ENCODE measurements around the gene PKMYT1.

PKMYT1 gene

GRCh38 chr16:3009568-3010390 lies 29.5 kb upstream of the PKMYT1 start:
- Histone ChIP-seq H3K9ac (ENCODE audit: low read length in 5 of 5) (no peak overlapping the region), H3K27me3 (ENCODE audit: control insufficient read depth in 5 of 5, insufficient read depth in 4 of 5, low read length in 5 of 5) (peaks cover 46 to 71% (median 58%) of the 10 kb centered on the region in 5 donors), H3K27ac (ENCODE audit: low read depth, low read length) (no peak overlapping the region), H3K4me1 (ENCODE audit: control insufficient read depth in 5 of 5, insufficient read depth in 5 of 5, low read length in 5 of 5) (peaks cover 0 to 25% (median 17%) of the 10 kb centered on the region in 5 donors), H3K9me3 (ENCODE audit: control insufficient read depth in 5 of 5, low read length in 5 of 5) (no peaks in the 10 kb centered on the region), H3K4me3 (ENCODE audit: low read depth in 1 of 5, low read length in 5 of 5) (no peak overlapping the region), H3K36me3 (ENCODE audit: control insufficient read depth in 5 of 5, insufficient read depth in 5 of 5, low read length in 5 of 5) (no peaks in the 10 kb centered on the region)

- Histone ChIP-seq H3K9me3 (ENCODE audit: control insufficient read depth in 5 of 5, low read length in 5 of 5) (no peaks in the 10 kb centered on the region), H3K9ac (ENCODE audit: low read length in 5 of 5) (peak overlapping the region in 1 of 5 donors; percentile 30), H3K4me1 (ENCODE audit: control insufficient read depth in 5 of 5, insufficient read depth in 5 of 5, low read length in 5 of 5) (peaks cover 0 to 28% (median 18%) of the 10 kb centered on the region in 5 donors), H3K27ac (ENCODE audit: low read depth, low read length) (no peak overlapping the region), H3K4me3 (ENCODE audit: low read depth in 1 of 5, low read length in 5 of 5) (peak overlapping the region in 1 of 5 donors; percentile 18), H3K27me3 (ENCODE audit: control insufficient read depth in 5 of 5, insufficient read depth in 4 of 5, low read length in 5 of 5) (peaks cover 41 to 61% (median 51%) of the 10 kb centered on the region in 5 donors), H3K36me3 (ENCODE audit: control insufficient read depth in 5 of 5, insufficient read depth in 5 of 5, low read length in 5 of 5) (no peaks in the 10 kb centered on the region)
Observed at GRCh38 chr16:3008690-3009037, 28.4 kb upstream of the PKMYT1 start.

GRCh38 chr16:3007957-3008689 lies 27.9 kb upstream of the PKMYT1 start:
- H3K4me1 ChIP-seq (ENCODE audit: control insufficient read depth in 5 of 5, insufficient read depth in 5 of 5, low read length in 5 of 5): peaks cover 0 to 31% (median 18%) of the 10 kb centered on the region in 5 donors
- H3K9ac ChIP-seq (ENCODE audit: low read length in 5 of 5): peak overlapping the region in 1 of 5 donors; percentile 30
- H3K27me3 ChIP-seq (ENCODE audit: control insufficient read depth in 5 of 5, insufficient read depth in 4 of 5, low read length in 5 of 5): peaks cover 35 to 55% (median 46%) of the 10 kb centered on the region in 5 donors
- no peak overlapping the region for H3K27ac ChIP-seq (ENCODE audit: low read depth, low read length)
- peak overlapping the region in 3 of 5 donors; percentile 17 to 47 (median 18) for H3K4me3 ChIP-seq (ENCODE audit: low read depth in 1 of 5, low read length in 5 of 5)
- H3K9me3 ChIP-seq (ENCODE audit: control insufficient read depth in 5 of 5, low read length in 5 of 5): no peaks in the 10 kb centered on the region
- H3K36me3 ChIP-seq (ENCODE audit: control insufficient read depth in 5 of 5, insufficient read depth in 5 of 5, low read length in 5 of 5): no peaks in the 10 kb centered on the region

- no peaks in the 10 kb centered on the region for H3K9me3 ChIP-seq (ENCODE audit: control insufficient read depth in 5 of 5, low read length in 5 of 5)
- H3K4me3 ChIP-seq (ENCODE audit: low read depth in 1 of 5, low read length in 5 of 5): peak overlapping the region in 2 of 5 donors; percentile 17 to 47
- peaks cover 31 to 47% (median 39%) of the 10 kb centered on the region in 5 donors for H3K27me3 ChIP-seq (ENCODE audit: control insufficient read depth in 5 of 5, insufficient read depth in 4 of 5, low read length in 5 of 5)
- no peak overlapping the region for H3K27ac ChIP-seq (ENCODE audit: low read depth, low read length)
- no peak overlapping the region for H3K9ac ChIP-seq (ENCODE audit: low read length in 5 of 5)
- H3K4me1 ChIP-seq (ENCODE audit: control insufficient read depth in 5 of 5, insufficient read depth in 5 of 5, low read length in 5 of 5): peaks cover 0 to 31% (median 18%) of the 10 kb centered on the region in 5 donors
- no peaks in the 10 kb centered on the region for H3K36me3 ChIP-seq (ENCODE audit: control insufficient read depth in 5 of 5, insufficient read depth in 5 of 5, low read length in 5 of 5)
Observed at GRCh38 chr16:3007059-3007956, 27.1 kb upstream of the PKMYT1 start.

- H3K4me1 ChIP-seq (ENCODE audit: control insufficient read depth in 5 of 5, insufficient read depth in 5 of 5, low read length in 5 of 5): peaks cover 0 to 31% (median 18%) of the 10 kb centered on the region in 5 donors
- no peaks in the 10 kb centered on the region for H3K36me3 ChIP-seq (ENCODE audit: control insufficient read depth in 5 of 5, insufficient read depth in 5 of 5, low read length in 5 of 5)
- peak overlapping the region in 1 of 5 donors; percentile 71 for H3K9ac ChIP-seq (ENCODE audit: low read length in 5 of 5)
- peaks cover 24 to 33% (median 29%) of the 10 kb centered on the region in 5 donors for H3K27me3 ChIP-seq (ENCODE audit: control insufficient read depth in 5 of 5, insufficient read depth in 4 of 5, low read length in 5 of 5)
- H3K9me3 ChIP-seq (ENCODE audit: control insufficient read depth in 5 of 5, low read length in 5 of 5): no peaks in the 10 kb centered on the region
- H3K27ac ChIP-seq (ENCODE audit: low read depth, low read length): no peak overlapping the region
- H3K4me3 ChIP-seq (ENCODE audit: low read depth in 1 of 5, low read length in 5 of 5): peak overlapping the region; percentile 27 to 62 (median 45)
Observed at GRCh38 chr16:3004781-3005284, 24.6 kb upstream of the PKMYT1 start.

GRCh38 chr16:3004319-3004718 lies 24.1 kb upstream of the PKMYT1 start:
- peaks cover 0 to 31% (median 18%) of the 10 kb centered on the region in 5 donors for H3K4me1 ChIP-seq (ENCODE audit: control insufficient read depth in 5 of 5, insufficient read depth in 5 of 5, low read length in 5 of 5)
- no peaks in the 10 kb centered on the region for H3K36me3 ChIP-seq (ENCODE audit: control insufficient read depth in 5 of 5, insufficient read depth in 5 of 5, low read length in 5 of 5)
- H3K9ac ChIP-seq (ENCODE audit: low read length in 5 of 5): no peak overlapping the region
- no peaks in the 10 kb centered on the region for H3K9me3 ChIP-seq (ENCODE audit: control insufficient read depth in 5 of 5, low read length in 5 of 5)
- no peak overlapping the region for H3K4me3 ChIP-seq (ENCODE audit: low read depth in 1 of 5, low read length in 5 of 5)
- H3K27me3 ChIP-seq (ENCODE audit: control insufficient read depth in 5 of 5, insufficient read depth in 4 of 5, low read length in 5 of 5): peaks cover 20 to 29% (median 25%) of the 10 kb centered on the region in 5 donors
- no peak overlapping the region for H3K27ac ChIP-seq (ENCODE audit: low read depth, low read length)

- H3K4me3 ChIP-seq (ENCODE audit: low read depth in 1 of 5, low read length in 5 of 5): peak overlapping the region in 1 of 5 donors; percentile 22
- no peaks in the 10 kb centered on the region for H3K36me3 ChIP-seq (ENCODE audit: control insufficient read depth in 5 of 5, insufficient read depth in 5 of 5, low read length in 5 of 5)
- H3K9me3 ChIP-seq (ENCODE audit: control insufficient read depth in 5 of 5, low read length in 5 of 5): no peaks in the 10 kb centered on the region
- H3K27ac ChIP-seq (ENCODE audit: low read depth, low read length): no peak overlapping the region
- no peak overlapping the region for H3K9ac ChIP-seq (ENCODE audit: low read length in 5 of 5)
- peaks cover 0 to 31% (median 18%) of the 10 kb centered on the region in 5 donors for H3K4me1 ChIP-seq (ENCODE audit: control insufficient read depth in 5 of 5, insufficient read depth in 5 of 5, low read length in 5 of 5)
- peaks cover 18 to 28% (median 25%) of the 10 kb centered on the region in 5 donors for H3K27me3 ChIP-seq (ENCODE audit: control insufficient read depth in 5 of 5, insufficient read depth in 4 of 5, low read length in 5 of 5)
Observed at GRCh38 chr16:3003582-3004270, 23.5 kb upstream of the PKMYT1 start.

- H3K27ac ChIP-seq (ENCODE audit: low read depth, low read length): no peak overlapping the region
- H3K9ac ChIP-seq (ENCODE audit: low read length in 5 of 5): no peak overlapping the region
- no peaks in the 10 kb centered on the region for H3K36me3 ChIP-seq (ENCODE audit: control insufficient read depth in 5 of 5, insufficient read depth in 5 of 5, low read length in 5 of 5)
- H3K27me3 ChIP-seq (ENCODE audit: control insufficient read depth in 5 of 5, insufficient read depth in 4 of 5, low read length in 5 of 5): peaks cover 3 to 17% (median 10%) of the 10 kb centered on the region in 5 donors
- H3K9me3 ChIP-seq (ENCODE audit: control insufficient read depth in 5 of 5, low read length in 5 of 5): no peaks in the 10 kb centered on the region
- peaks cover 0 to 9% (median 5%) of the 10 kb centered on the region in 5 donors for H3K4me1 ChIP-seq (ENCODE audit: control insufficient read depth in 5 of 5, insufficient read depth in 5 of 5, low read length in 5 of 5)
- no peak overlapping the region for H3K4me3 ChIP-seq (ENCODE audit: low read depth in 1 of 5, low read length in 5 of 5)
Observed at GRCh38 chr16:3001316-3001715, 21.1 kb upstream of the PKMYT1 start.

GRCh38 chr16:3000540-3000939 lies 20.3 kb upstream of the PKMYT1 start:
- no peak overlapping the region for H3K4me3 ChIP-seq (ENCODE audit: low read depth in 1 of 5, low read length in 5 of 5)
- H3K36me3 ChIP-seq (ENCODE audit: control insufficient read depth in 5 of 5, insufficient read depth in 5 of 5, low read length in 5 of 5): no peaks in the 10 kb centered on the region
- peaks cover 0 to 9% (median 5%) of the 10 kb centered on the region in 5 donors for H3K4me1 ChIP-seq (ENCODE audit: control insufficient read depth in 5 of 5, insufficient read depth in 5 of 5, low read length in 5 of 5)
- H3K9ac ChIP-seq (ENCODE audit: low read length in 5 of 5): no peak overlapping the region
- no peak overlapping the region for H3K27ac ChIP-seq (ENCODE audit: low read depth, low read length)
- peaks cover 3 to 17% (median 6%) of the 10 kb centered on the region in 5 donors for H3K27me3 ChIP-seq (ENCODE audit: control insufficient read depth in 5 of 5, insufficient read depth in 4 of 5, low read length in 5 of 5)
- no peaks in the 10 kb centered on the region for H3K9me3 ChIP-seq (ENCODE audit: control insufficient read depth in 5 of 5, low read length in 5 of 5)

Measured in subcutaneous abdominal adipose tissue (tissue), 5 donors.